ENCODE results near the gene ZBTB25.
A peak's percentile ranks its signal among the peaks of the same experiment; 100 is the strongest.

Gene ZBTB25

DNA sequence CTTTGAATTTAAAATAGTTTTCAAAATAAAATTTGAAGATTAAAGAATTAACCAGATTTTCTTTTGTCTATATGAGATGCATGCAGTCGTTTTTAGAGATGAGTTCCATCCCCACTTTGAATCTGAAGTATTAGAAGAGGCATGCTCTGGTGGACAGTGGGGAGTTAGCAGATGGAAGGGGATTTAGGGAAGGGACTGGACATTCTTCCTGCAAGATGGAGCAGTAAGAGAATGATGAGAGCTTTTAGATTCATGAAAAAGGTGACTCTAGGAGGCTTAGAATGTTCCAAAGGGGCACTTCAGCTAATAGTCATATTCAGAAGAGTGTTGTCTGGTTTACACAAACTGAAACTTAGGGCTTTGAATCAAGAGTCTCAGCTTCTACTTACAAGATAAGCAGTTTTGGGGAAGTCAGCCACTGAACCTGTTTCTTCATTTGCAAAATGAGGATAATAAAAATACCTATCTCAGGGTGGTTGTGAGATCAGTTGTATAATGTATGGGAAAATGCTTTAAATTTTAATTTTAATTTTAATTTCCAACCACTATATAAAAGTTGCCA lies 4.7 kb upstream of the ZBTB25 start:
- Histone ChIP-seq H3K27me3 (ENCODE audit: control insufficient read depth, insufficient read depth, low read length) (no peaks in the 10 kb centered on the region), H3K79me2 (peaks cover 28% of the 10 kb centered on the region), H3K4me2 (ENCODE audit: low read length) (no peak overlapping the region), H3K36me3 (ENCODE audit: control insufficient read depth, insufficient read depth, low read length) (no peaks in the 10 kb centered on the region), H3K9me3 (ENCODE audit: control insufficient read depth, low read length) (no peaks in the 10 kb centered on the region), H3K4me3 (ENCODE audit: low read depth, low read length) (no peak overlapping the region), H3K27ac (no peak overlapping the region), H3K4me1 (peaks cover 9% of the 10 kb centered on the region), H2AFZ (no peak overlapping the region), H3K9ac (no peak overlapping the region)
- TF ChIP-seq, protein P1, sequence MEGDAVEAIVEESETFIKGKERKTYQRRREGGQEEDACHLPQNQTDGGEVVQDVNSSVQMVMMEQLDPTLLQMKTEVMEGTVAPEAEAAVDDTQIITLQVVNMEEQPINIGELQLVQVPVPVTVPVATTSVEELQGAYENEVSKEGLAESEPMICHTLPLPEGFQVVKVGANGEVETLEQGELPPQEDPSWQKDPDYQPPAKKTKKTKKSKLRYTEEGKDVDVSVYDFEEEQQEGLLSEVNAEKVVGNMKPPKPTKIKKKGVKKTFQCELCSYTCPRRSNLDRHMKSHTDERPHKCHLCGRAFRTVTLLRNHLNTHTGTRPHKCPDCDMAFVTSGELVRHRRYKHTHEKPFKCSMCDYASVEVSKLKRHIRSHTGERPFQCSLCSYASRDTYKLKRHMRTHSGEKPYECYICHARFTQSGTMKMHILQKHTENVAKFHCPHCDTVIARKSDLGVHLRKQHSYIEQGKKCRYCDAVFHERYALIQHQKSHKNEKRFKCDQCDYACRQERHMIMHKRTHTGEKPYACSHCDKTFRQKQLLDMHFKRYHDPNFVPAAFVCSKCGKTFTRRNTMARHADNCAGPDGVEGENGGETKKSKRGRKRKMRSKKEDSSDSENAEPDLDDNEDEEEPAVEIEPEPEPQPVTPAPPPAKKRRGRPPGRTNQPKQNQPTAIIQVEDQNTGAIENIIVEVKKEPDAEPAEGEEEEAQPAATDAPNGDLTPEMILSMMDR (IDR thresholded peaks at IDR 0.05), result no peak

DNA sequence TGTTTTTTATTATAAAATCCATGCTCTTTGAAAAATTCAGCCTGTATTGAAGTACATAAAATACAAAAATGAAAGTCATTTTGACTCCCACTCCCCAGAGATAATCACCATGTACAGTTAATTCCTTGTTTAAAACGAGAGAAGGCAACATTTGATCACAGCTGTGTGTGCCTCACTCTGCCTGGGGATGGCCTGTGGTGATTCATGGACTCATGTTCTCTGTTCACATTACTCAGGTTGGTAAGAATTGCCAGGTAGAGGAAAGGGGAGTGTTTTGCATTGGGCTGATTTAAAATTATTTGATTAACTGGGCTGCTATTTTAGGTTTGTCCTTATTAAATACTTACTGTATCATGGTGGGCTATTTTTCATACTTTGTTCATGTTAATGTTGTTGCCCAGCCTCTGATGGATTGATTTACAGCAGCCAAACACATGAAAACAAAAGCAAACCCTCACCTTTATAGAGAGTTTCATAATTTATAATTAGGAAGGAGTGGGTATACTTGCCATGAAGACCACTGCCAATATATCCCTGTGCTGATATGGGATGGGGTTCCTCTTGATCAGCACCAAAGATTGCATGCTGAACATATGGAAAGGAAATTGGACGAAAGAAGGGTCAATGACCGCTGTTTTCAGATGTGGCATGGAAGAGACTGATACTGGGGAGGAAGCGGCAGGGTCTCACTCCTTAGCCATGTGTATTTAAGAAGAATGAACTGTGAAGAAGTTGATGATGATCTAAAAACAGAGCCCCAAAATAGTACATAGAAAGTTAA lies 3.9 kb upstream of the ZBTB25 start:
- Histone ChIP-seq H3K9ac (no peak overlapping the region), H3K4me3 (ENCODE audit: low read depth, low read length) (no peak overlapping the region), H3K4me2 (ENCODE audit: low read length) (no peak overlapping the region), H2AFZ (no peak overlapping the region), H3K27me3 (ENCODE audit: control insufficient read depth, insufficient read depth, low read length) (no peaks in the 10 kb centered on the region), H3K79me2 (peaks cover 21% of the 10 kb centered on the region), H3K9me3 (ENCODE audit: control insufficient read depth, low read length) (no peaks in the 10 kb centered on the region), H3K36me3 (ENCODE audit: control insufficient read depth, insufficient read depth, low read length) (no peaks in the 10 kb centered on the region), H3K27ac (no peak overlapping the region), H3K4me1 (peaks cover 10% of the 10 kb centered on the region)
- TF ChIP-seq, protein P1 (IDR thresholded peaks at IDR 0.05), result no peak

DNA sequence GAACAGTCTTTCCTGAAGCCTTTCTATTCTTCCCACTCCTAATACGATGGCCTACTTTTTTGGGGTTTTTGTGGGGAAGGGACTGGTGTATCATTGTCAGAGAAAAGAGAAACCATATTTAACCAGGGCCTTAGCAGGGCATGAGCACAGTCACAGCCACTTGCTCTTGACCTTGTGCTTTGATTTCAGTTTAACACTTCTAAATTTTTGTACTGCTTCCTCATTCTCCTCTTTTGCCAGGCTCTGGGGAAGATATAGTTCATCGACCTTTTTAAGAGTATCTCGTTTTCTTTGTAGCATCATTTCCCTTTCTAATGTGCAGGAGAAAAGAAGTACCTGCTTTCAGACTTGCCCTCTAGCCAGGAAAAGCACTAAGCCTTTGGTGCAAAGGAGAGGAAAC lies 3.1 kb upstream of the ZBTB25 start:
- H3K27me3 ChIP-seq (ENCODE audit: control insufficient read depth, insufficient read depth, low read length), result no peaks in the 10 kb centered on the region
- H3K4me1 ChIP-seq, result peaks cover 18% of the 10 kb centered on the region
- H3K4me2 ChIP-seq (ENCODE audit: low read length), result peak overlapping the region; percentile 28
- H3K4me3 ChIP-seq (ENCODE audit: low read depth, low read length), result no peak overlapping the region
- no peaks in the 10 kb centered on the region for H3K9me3 ChIP-seq (ENCODE audit: control insufficient read depth, low read length)
- H3K36me3 ChIP-seq (ENCODE audit: control insufficient read depth, insufficient read depth, low read length), result no peaks in the 10 kb centered on the region
- H3K79me2 ChIP-seq, result peaks cover 16% of the 10 kb centered on the region
- no peak overlapping the region for H2AFZ ChIP-seq
- TF ChIP-seq, protein P1 (IDR thresholded peaks at IDR 0.05), result no peak
- H3K9ac ChIP-seq, result no peak overlapping the region
- H3K27ac ChIP-seq, result peak overlapping the region; percentile 21

DNA sequence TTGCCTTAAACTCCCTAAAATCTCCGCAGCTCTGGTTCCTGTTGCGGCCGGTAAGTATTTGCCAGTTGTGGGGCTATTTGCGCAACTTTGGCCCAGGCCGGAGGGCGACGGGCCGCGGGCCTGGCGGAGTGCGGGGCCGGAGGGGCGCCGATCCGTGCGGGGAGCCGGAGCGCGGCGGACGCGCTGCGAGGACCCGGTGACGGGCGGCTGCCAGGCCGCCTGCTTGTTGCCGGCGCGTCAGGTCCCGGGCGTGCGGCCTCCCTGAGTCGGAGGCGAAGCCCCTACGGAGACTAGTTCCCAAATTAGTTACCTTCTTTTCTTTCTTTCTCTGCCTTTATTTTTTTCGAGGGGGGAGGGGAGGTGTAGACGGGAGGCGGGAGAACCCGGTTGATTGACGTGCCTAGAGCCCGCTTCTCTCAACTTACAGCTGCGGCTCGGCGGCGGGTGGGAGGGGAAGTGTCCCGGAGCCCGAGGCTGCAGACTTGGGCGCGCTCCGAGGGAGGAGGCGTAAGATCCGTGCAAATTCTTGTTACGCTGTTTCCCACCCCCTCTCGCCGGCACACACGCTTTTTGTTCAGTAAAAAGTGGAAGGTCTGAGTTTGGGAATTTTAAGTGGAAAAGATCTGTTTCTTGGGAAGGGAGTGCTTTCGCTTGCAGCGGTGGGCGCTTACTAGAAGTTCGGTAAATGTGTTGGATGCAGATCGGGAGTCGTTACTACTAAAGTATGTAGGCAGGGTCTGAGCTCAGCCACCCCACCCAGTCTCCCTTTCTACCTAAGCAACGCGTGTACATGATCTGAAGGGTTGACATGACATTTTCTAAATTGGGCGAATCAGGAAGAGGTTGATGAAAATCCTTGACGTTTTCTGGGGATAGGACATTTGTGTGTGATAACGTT lies 1.5 kb upstream of the ZBTB25 start:
- H3K4me1 ChIP-seq, result peaks cover 20% of the 10 kb centered on the region
- H3K9ac ChIP-seq, result peak overlapping the region; percentile 69
- no peaks in the 10 kb centered on the region for H3K27me3 ChIP-seq (ENCODE audit: control insufficient read depth, insufficient read depth, low read length)
- H3K4me2 ChIP-seq (ENCODE audit: low read length), result peak overlapping the region; percentile 93
- peaks cover 19% of the 10 kb centered on the region for H3K79me2 ChIP-seq
- TF ChIP-seq, protein P1 (IDR thresholded peaks at IDR 0.05), result no peak
- peak overlapping the region; percentile 97 for H3K27ac ChIP-seq
- H3K9me3 ChIP-seq (ENCODE audit: control insufficient read depth, low read length), result no peaks in the 10 kb centered on the region
- no peaks in the 10 kb centered on the region for H3K36me3 ChIP-seq (ENCODE audit: control insufficient read depth, insufficient read depth, low read length)
- H2AFZ ChIP-seq, result peak overlapping the region; percentile 99
- H3K4me3 ChIP-seq (ENCODE audit: low read depth, low read length), result peak overlapping the region; percentile 89

Measured in parathyroid adenoma (tissue), 2 donors.